Esophagus (tissue), 2 donors: ENCODE measurements around the gene GSTM3. TPM values are rescaled to one million over a fixed set of nuclear protein-coding genes. Genes with fewer than 3 reads are reported as not detected.

ENCODE experiments used
- H3K27ac ChIP-seq, 2 donors: one replicate each; pipeline ENCODE4 v1.5.1; 2013; ENCODE audit warnings: low read depth in 2 of 2, mild to moderate bottlenecking in 2 of 2, inconsistent platforms in 1 of 2, low read length in 1 of 2, moderate library complexity in 1 of 2
- H3K27me3 ChIP-seq, 2 donors: one replicate each; pipeline ENCODE4 v1.6.1; 2013; ENCODE audit warnings: low read length in 2 of 2, control low read depth in 1 of 2, mild to moderate bottlenecking in 1 of 2; ENCODE audit not compliant: insufficient read depth in 2 of 2, control insufficient read depth in 1 of 2
- H3K36me3 ChIP-seq, 2 donors: one replicate each; pipeline ENCODE4 v1.6.1; 2013; ENCODE audit warnings: low read length in 1 of 2; ENCODE audit not compliant: control insufficient read depth in 2 of 2, insufficient read depth in 2 of 2
- H3K4me1 ChIP-seq, 2 donors: one replicate each; pipeline ENCODE4 v1.6.1; 2013; ENCODE audit warnings: low read length in 1 of 2; ENCODE audit not compliant: control insufficient read depth in 2 of 2, insufficient read depth in 2 of 2
- H3K4me3 ChIP-seq, 2 donors: one replicate each; pipeline ENCODE4 v1.5.1; 2013; ENCODE audit warnings: low read length in 2 of 2, mild to moderate bottlenecking in 2 of 2, low read depth in 1 of 2, moderate library complexity in 1 of 2
- H3K9me3 ChIP-seq, 2 donors: one replicate each; pipeline ENCODE4 v1.6.1; 2013; ENCODE audit warnings: mild to moderate bottlenecking in 2 of 2, low read depth in 1 of 2, low read length in 1 of 2, moderate library complexity in 1 of 2; ENCODE audit not compliant: control insufficient read depth in 2 of 2, insufficient read depth in 1 of 2
- WGBS, 2 donors: extraction: QIAGEN DNeasy Blood & Tissue Kit; methylation state at CpG; one replicate each; pipeline ENCODE4 v1.1.7; 2013; 5-methylcytosine and 5-hydroxymethylcytosine counted together
- polyA plus RNA-seq, 2 donors: library from polyadenylated mRNA; stranded (reverse); fragments of 200-250 nt; gene quantifications; one replicate each; pipeline ENCODE4 v1.2.3, GENCODE V29; 2013
- donor health status: healthy with polysubstance abuse.
- donor health status: Bipolar disorder and iron deficiency.

GSTM3 gene
- polyA plus RNA-seq, 2 donors: 77.5 to 106 TPM

DNA sequence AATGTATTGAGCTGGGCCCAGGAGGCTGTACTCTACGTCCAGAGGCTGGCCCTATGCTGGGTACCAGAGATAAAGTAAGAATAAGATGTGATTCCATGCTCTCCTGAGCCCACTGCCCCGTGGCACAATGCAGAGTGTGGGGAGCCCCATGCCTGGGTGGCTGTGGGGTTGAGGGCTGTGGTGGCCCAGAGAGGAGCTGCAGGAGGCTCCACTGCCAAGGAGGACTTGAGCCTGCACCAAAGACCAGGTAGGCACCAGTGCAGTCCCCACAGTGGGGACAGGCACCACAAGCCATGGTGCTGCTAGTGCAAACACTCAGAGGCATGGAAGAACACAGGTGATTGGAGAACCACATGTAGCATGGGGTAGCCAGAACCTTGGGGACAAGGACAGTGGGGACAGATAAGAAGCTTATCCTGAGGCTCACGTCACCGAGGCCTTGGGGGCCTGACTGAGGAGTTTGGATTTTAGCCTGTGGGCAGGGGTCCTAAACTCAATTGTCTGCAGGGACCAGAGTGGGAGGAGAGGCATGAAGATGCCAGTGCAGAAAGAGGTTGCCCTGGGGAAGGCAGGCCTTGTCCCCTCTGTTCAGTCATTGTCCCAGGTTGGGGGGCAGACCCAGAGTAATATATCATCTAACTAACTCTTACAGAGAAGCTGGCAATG is 44.7 kb upstream of the GSTM3 start:
- H3K9me3 ChIP-seq: no peaks in the 10 kb centered on the region
- WGBS, 2 donors: 89 to 93% methylated on average over 4 of the region's 4 CpGs

GRCh38 chr1:109784551-109785252 is 43.9 kb upstream of the GSTM3 start:
- no peaks in the 10 kb centered on the region for H3K27me3 ChIP-seq
- no peak overlapping the region for H3K4me3 ChIP-seq
- no peaks in the 10 kb centered on the region for H3K36me3 ChIP-seq
- 90 to 95% methylated on average over 5 of the region's 5 CpGs for WGBS, 2 donors
- no peak overlapping the region for H3K27ac ChIP-seq
- peaks cover 17 to 24% of the 10 kb centered on the region in 2 donors for H3K4me1 ChIP-seq
- H3K9me3 ChIP-seq: no peaks in the 10 kb centered on the region

More for the DNA sequence above, 44.7 kb upstream of the GSTM3 start:
- no peak overlapping the region for H3K27ac ChIP-seq
- no peaks in the 10 kb centered on the region for H3K27me3 ChIP-seq
- H3K4me1 ChIP-seq: peaks cover 17 to 24% of the 10 kb centered on the region in 2 donors
- H3K4me3 ChIP-seq: no peak overlapping the region
- no peaks in the 10 kb centered on the region for H3K36me3 ChIP-seq

GRCh38 chr1:109783436-109783835 is 42.6 kb upstream of the GSTM3 start:
- 23 to 34% methylated on average over 8 of the region's 8 CpGs for WGBS, 2 donors
- H3K9me3 ChIP-seq: no peaks in the 10 kb centered on the region
- peaks cover 13 to 19% of the 10 kb centered on the region in 2 donors for H3K4me1 ChIP-seq
- peak overlapping the region; percentile 40 to 78 for H3K27ac ChIP-seq
- H3K36me3 ChIP-seq: no peaks in the 10 kb centered on the region
- H3K4me3 ChIP-seq: no peak overlapping the region
- no peaks in the 10 kb centered on the region for H3K27me3 ChIP-seq

GRCh38 chr1:109782927-109783326 is 42.1 kb upstream of the GSTM3 start:
- WGBS, 2 donors: 58 to 59% methylated on average over 4 of the region's 4 CpGs
- Histone ChIP-seq H3K27ac (peak overlapping the region; percentile 9 to 70), H3K27me3 (no peaks in the 10 kb centered on the region), H3K36me3 (no peaks in the 10 kb centered on the region), H3K4me1 (peaks cover 10 to 19% of the 10 kb centered on the region in 2 donors), H3K4me3 (no peak overlapping the region), H3K9me3 (no peaks in the 10 kb centered on the region)

- peak overlapping the region in 1 of 2 donors; percentile 9 for H3K27ac ChIP-seq
- WGBS, 2 donors: 32 to 33% methylated on average over 1 of the region's 1 CpG
These were observed 41.7 kb upstream of the GSTM3 start for GRCh38 chr1:109782514-109782913.

GRCh38 chr1:109781806-109782205 is 41.0 kb upstream of the GSTM3 start:
- Histone ChIP-seq H3K27ac (no peak overlapping the region), H3K4me1 (peaks cover 7 to 13% of the 10 kb centered on the region in 2 donors), H3K27me3 (no peaks in the 10 kb centered on the region), H3K4me3 (no peak overlapping the region), H3K36me3 (no peaks in the 10 kb centered on the region), H3K9me3 (no peaks in the 10 kb centered on the region)
- WGBS, 2 donors: 73 to 80% methylated on average over 2 of the region's 2 CpGs

More at GRCh38 chr1:109782514-109782913, 41.7 kb upstream of the GSTM3 start:
- Histone ChIP-seq H3K27me3 (no peaks in the 10 kb centered on the region), H3K9me3 (no peaks in the 10 kb centered on the region), H3K4me3 (no peak overlapping the region), H3K4me1 (peaks cover 10 to 19% of the 10 kb centered on the region in 2 donors), H3K36me3 (no peaks in the 10 kb centered on the region)

DNA sequence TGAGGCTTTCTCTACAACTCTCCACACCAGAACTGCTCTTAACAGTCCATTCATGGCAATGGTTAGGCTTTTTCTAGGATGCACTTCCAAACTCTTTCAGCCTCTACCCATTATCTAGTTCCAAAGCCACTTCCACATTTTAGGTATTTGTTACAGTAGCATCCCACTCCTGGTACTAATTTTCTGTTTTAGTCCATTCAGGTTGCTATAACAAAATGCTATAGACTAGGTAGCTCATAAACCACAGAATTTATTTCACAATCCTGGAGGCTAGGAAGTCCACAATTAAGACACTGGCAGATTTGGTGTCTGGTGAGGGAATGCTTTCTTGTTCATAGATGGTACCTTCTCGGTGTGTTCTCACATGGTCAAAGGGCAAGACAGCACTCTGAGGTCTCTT is 40.1 kb upstream of the GSTM3 start:
- H3K27ac ChIP-seq: no peak overlapping the region
- H3K9me3 ChIP-seq: no peaks in the 10 kb centered on the region
- H3K27me3 ChIP-seq: no peaks in the 10 kb centered on the region
- H3K4me3 ChIP-seq: no peak overlapping the region
- no peaks in the 10 kb centered on the region for H3K36me3 ChIP-seq
- 98 to 100% methylated on average over 1 of the region's 1 CpG for WGBS, 2 donors
- peaks cover 7 to 12% of the 10 kb centered on the region in 2 donors for H3K4me1 ChIP-seq

DNA sequence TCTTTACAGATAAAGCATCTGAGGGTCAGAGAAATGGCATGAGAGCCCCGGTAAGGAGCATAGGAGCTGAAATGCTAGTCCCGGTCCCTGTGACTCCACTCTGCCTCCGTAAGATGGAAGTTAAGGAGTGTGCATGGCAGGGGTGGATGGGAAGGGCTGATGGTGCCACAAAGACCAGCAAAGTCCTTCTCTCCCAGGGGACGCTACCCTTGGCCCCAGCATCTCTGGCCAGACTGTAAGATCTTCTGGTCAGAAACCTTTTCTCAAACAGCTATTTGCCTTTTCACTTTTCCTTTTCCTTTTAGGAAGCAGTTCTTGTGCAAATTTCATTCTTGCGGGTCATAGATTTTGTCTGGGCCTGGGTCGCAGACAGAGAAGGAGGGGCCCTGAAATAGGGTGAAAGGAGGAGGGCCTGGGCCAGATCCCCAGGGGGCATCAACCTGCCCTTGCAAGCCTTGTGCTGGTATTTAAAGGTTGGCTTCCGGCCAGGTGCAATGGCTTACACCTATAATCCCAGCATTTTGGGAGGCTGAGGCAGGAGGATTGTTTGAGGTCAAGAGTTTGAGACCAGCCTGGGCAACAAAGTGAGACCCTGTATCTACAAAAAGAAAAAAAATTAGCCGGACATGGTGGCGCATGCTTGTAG is 37.3 kb upstream of the GSTM3 start:
- Histone ChIP-seq H3K27ac (no peak overlapping the region), H3K9me3 (no peaks in the 10 kb centered on the region), H3K36me3 (no peaks in the 10 kb centered on the region), H3K4me1 (peaks cover 6 to 7% of the 10 kb centered on the region in 2 donors), H3K27me3 (no peaks in the 10 kb centered on the region), H3K4me3 (no peak overlapping the region)
- WGBS, 2 donors: 90 to 91% methylated on average over 9 of the region's 9 CpGs

- Histone ChIP-seq H3K27me3 (no peaks in the 10 kb centered on the region), H3K9me3 (no peaks in the 10 kb centered on the region), H3K27ac (no peak overlapping the region), H3K4me3 (no peak overlapping the region), H3K4me1 (peaks cover 0 to 2% of the 10 kb centered on the region in 2 donors), H3K36me3 (no peaks in the 10 kb centered on the region)
- WGBS, 2 donors: 71 to 80% methylated on average over 7 of the region's 7 CpGs
These were observed 36.6 kb upstream of the GSTM3 start for GRCh38 chr1:109777436-109777835.
